Measurements from ENCODE around the gene ANAPC4.

The ANAPC4 gene

DNA sequence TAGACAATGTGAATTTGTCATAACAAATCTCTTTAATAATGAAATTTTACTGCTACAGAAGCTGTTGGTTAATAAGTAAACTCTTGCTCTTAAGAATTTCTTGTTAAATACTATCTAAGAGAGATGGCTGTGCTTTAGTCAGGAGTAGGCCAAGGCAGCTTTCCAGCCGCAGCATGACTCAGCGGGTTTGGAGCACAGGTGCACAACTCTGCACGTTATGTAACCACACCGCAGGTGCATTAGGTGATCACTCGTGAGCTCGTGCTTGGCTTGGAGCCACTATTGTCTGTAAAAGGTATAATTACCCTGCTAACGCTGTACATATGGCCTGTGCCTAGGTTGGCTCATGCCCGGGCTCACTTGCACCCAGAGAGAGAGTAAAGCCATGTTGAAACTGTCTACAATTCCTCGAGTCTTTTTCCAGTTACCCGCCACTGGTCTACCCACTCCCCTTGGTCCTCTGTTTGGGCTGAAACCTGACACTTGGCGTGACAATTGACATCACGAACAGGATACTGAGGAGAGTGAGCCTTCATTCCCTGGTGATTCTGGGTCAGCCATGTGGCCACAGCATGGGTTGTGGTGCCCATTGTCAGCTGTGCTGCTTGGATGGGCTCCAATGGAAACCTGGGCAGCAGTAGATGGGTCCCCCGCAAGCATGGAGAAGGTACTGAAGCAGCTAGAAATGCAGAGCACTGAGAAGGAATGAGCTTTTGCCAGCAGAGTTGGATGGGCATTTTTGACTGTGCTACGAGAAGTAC is 18.4 kb upstream of the ANAPC4 start:
- TF ChIP-seq, protein P1, sequence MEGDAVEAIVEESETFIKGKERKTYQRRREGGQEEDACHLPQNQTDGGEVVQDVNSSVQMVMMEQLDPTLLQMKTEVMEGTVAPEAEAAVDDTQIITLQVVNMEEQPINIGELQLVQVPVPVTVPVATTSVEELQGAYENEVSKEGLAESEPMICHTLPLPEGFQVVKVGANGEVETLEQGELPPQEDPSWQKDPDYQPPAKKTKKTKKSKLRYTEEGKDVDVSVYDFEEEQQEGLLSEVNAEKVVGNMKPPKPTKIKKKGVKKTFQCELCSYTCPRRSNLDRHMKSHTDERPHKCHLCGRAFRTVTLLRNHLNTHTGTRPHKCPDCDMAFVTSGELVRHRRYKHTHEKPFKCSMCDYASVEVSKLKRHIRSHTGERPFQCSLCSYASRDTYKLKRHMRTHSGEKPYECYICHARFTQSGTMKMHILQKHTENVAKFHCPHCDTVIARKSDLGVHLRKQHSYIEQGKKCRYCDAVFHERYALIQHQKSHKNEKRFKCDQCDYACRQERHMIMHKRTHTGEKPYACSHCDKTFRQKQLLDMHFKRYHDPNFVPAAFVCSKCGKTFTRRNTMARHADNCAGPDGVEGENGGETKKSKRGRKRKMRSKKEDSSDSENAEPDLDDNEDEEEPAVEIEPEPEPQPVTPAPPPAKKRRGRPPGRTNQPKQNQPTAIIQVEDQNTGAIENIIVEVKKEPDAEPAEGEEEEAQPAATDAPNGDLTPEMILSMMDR (IDR thresholded peaks at IDR 0.05; ENCODE audit: low read length) = no peak
- TF ChIP-seq EZH2 (IDR thresholded peaks at IDR 0.05; ENCODE audit: borderline replicate concordance, low read length) = no peak
- H4K20me1 ChIP-seq (ENCODE audit: insufficient read depth, low read length) = no peaks in the 10 kb centered on the region
- no peaks in the 10 kb centered on the region for H3K79me2 ChIP-seq (ENCODE audit: insufficient read depth, low read length)
- H3K27ac ChIP-seq (ENCODE audit: low read depth, low read length, poor library complexity, severe bottlenecking) = no peak overlapping the region
- no peaks in the 10 kb centered on the region for H3K9me2 ChIP-seq (ENCODE audit: low read depth, low read length)
- H3K4me3 ChIP-seq (ENCODE audit: low read depth, low read length, poor library complexity, severe bottlenecking) = no peak overlapping the region
- no peaks in the 10 kb centered on the region for H3F3A ChIP-seq (ENCODE audit: insufficient read depth, low read length)
- no peak overlapping the region for H2AFZ ChIP-seq (ENCODE audit: low read length)
- no peak overlapping the region for H3K4me2 ChIP-seq (ENCODE audit: low read length)
- no peaks in the 10 kb centered on the region for H3K27me3 ChIP-seq (ENCODE audit: insufficient read depth, low read length)
- no peak overlapping the region for H3K9ac ChIP-seq (ENCODE audit: low read length)
- no peaks in the 10 kb centered on the region for H3K4me1 ChIP-seq (ENCODE audit: insufficient read depth, low read length, severe bottlenecking)
- no peaks in the 10 kb centered on the region for H3K9me3 ChIP-seq (ENCODE audit: low read length)
- H3K36me3 ChIP-seq (ENCODE audit: insufficient read depth, low read length) = no peaks in the 10 kb centered on the region; the same call in 1 of the 2 replicates

DNA sequence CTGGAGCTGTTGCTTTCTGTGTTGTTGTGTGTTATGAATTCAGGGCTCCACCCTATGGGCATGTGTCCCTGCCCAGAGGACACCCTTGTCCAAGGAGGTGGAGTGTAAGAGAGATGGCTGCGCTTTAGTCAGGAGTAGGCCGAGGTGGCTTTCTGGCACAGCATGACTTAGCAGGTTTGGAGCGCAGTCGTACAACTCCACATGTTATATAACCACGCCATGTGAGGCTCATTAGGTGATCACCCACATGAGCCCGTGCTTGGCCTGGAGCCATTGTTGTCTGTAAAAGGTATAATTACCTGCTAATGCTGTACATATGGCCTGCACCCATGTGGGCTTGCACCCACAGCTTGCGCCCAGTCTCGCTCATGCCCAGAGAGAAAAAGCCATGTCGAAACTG is 15.8 kb upstream of the ANAPC4 start:
- Histone ChIP-seq H4K20me1 (ENCODE audit: insufficient read depth, low read length) (no peaks in the 10 kb centered on the region), H3K4me2 (ENCODE audit: low read length) (no peak overlapping the region), H3K4me3 (ENCODE audit: low read depth, low read length, poor library complexity, severe bottlenecking) (no peak overlapping the region), H3K4me1 (ENCODE audit: insufficient read depth, low read length, severe bottlenecking) (no peaks in the 10 kb centered on the region), H3K36me3 (ENCODE audit: insufficient read depth, low read length) (no peaks in the 10 kb centered on the region; the same call in 1 of the 2 replicates), H3K9ac (ENCODE audit: low read length) (no peak overlapping the region), H3K79me2 (ENCODE audit: insufficient read depth, low read length) (no peaks in the 10 kb centered on the region), H3F3A (ENCODE audit: insufficient read depth, low read length) (no peaks in the 10 kb centered on the region), H3K9me2 (ENCODE audit: low read depth, low read length) (no peaks in the 10 kb centered on the region), H3K27me3 (ENCODE audit: insufficient read depth, low read length) (no peaks in the 10 kb centered on the region), H3K27ac (ENCODE audit: low read depth, low read length, poor library complexity, severe bottlenecking) (no peak overlapping the region), H3K9me3 (ENCODE audit: low read length) (no peaks in the 10 kb centered on the region), H2AFZ (ENCODE audit: low read length) (no peak overlapping the region)
- no peak for TF ChIP-seq EZH2 (IDR thresholded peaks at IDR 0.05; ENCODE audit: borderline replicate concordance, low read length)
- TF ChIP-seq, protein P1 (IDR thresholded peaks at IDR 0.05; ENCODE audit: low read length) = no peak

DNA sequence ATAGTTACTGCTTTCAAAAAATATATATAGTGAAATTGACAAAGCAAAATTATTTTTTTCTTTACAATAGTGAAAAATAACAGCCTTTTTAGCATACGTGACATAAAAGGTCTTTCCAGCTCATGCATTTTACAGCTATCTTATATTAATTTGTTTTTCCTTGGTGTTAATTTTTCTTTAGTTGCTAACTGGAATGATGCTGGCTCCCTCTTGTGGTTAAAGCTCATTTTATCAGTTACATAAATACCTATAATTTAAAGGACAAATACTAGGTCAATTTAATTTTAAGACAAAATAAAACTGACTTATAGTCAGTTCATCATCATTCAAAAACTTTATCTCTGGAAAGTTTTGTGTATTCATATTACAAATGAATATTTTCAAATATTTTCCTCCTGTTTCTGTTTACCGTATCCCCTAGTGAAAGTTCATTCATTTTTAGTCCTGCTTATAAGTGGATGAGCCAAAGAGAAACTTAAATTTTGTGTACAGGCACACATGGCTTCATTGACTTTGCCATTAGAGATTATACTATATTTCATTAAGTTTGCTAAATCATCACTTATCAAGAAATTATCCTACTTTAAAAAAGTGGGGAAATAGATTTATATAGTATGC is 9.9 kb upstream of the ANAPC4 start:
- H3K4me2 ChIP-seq (ENCODE audit: low read length) = no peak overlapping the region
- no peak overlapping the region for H3K4me3 ChIP-seq (ENCODE audit: low read depth, low read length, poor library complexity, severe bottlenecking)
- no peak overlapping the region for H3K27ac ChIP-seq (ENCODE audit: low read depth, low read length, poor library complexity, severe bottlenecking)
- H3K9ac ChIP-seq (ENCODE audit: low read length) = no peak overlapping the region
- no peaks in the 10 kb centered on the region for H3K27me3 ChIP-seq (ENCODE audit: insufficient read depth, low read length)
- H3K36me3 ChIP-seq (ENCODE audit: insufficient read depth, low read length) = no peaks in the 10 kb centered on the region
- TF ChIP-seq, protein P1 (IDR thresholded peaks at IDR 0.05; ENCODE audit: low read length) = peak; percentile 52
- TF ChIP-seq EZH2 (IDR thresholded peaks at IDR 0.05; ENCODE audit: borderline replicate concordance, low read length) = no peak
- H3K4me1 ChIP-seq (ENCODE audit: insufficient read depth, low read length, severe bottlenecking) = no peaks in the 10 kb centered on the region
- no peaks in the 10 kb centered on the region for H4K20me1 ChIP-seq (ENCODE audit: insufficient read depth, low read length)
- H3K9me2 ChIP-seq (ENCODE audit: low read depth, low read length) = no peaks in the 10 kb centered on the region
- H3F3A ChIP-seq (ENCODE audit: insufficient read depth, low read length) = no peaks in the 10 kb centered on the region
- H3K79me2 ChIP-seq (ENCODE audit: insufficient read depth, low read length) = no peaks in the 10 kb centered on the region
- no peaks in the 10 kb centered on the region for H3K9me3 ChIP-seq (ENCODE audit: low read length)
- H2AFZ ChIP-seq (ENCODE audit: low read length) = no peak overlapping the region

Measured in OCI-LY1 (cell line).